ENCODE data around the gene SCNN1A.

The SCNN1A gene

DNA sequence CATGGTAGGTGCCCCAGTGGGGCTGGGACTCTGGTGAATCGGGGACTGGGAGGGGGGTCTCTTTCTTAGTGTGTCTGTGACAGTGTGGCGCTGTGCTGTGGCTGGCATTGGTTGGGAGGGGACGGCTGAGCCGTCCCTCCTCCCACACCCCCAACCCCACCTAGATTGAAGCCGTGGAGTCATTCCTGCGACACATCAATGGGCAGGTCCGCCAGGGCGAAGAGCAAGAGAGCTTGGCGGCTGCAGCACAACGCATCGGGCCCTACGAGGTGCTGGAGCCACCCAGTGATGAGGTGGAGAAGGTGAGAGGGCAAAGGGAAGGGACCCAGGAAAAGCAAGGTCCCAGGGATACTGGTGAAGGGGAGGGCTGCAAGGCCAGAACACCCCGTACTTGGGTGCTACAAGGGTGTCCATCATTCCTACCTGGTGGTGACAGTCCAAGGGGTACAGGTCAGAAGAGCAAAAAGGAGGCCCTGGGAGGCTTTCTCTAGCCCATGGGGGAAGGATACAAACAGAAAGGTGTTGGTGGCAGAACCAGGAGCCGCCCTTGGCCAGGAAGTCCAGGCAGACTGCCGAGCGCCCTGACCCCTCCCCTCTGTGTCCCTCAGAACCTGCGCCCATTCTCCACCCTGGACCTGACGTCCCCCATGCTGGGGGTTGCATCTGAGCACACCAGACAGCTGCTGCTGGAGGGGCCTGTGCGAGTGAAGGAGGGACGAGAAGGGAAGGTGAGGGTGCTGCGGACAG, 57.5 kb downstream of the SCNN1A start:
- H2AFZ ChIP-seq: no peak overlapping the region
- no peaks in the 10 kb centered on the region for H3K36me3 ChIP-seq (ENCODE audit: control insufficient read depth, insufficient read depth, low read length)
- no peak for TF ChIP-seq CTCF (IDR thresholded peaks at IDR 0.05)

GRCh38 chr12:6316921-6317692, 58.3 kb downstream of the SCNN1A start:
- Histone ChIP-seq H3K4me1 (peaks cover 6% of the 10 kb centered on the region), H3K9ac (no peak overlapping the region), H3K27ac (no peak overlapping the region), H3K4me3 (ENCODE audit: low read depth, low read length) (no peak overlapping the region), H3K36me3 (ENCODE audit: control insufficient read depth, insufficient read depth, low read length) (no peaks in the 10 kb centered on the region), H3K79me2 (no peaks in the 10 kb centered on the region), H3K4me2 (ENCODE audit: low read length) (no peak overlapping the region), H2AFZ (no peak overlapping the region), H3K27me3 (ENCODE audit: control insufficient read depth, insufficient read depth, low read length) (no peaks in the 10 kb centered on the region), H3K9me3 (ENCODE audit: control insufficient read depth, low read length) (no peaks in the 10 kb centered on the region)
- no peak for TF ChIP-seq CTCF (IDR thresholded peaks at IDR 0.05)

More for the DNA sequence above, 57.5 kb downstream of the SCNN1A start:
- Histone ChIP-seq H3K9ac (no peak overlapping the region), H3K27me3 (ENCODE audit: control insufficient read depth, insufficient read depth, low read length) (no peaks in the 10 kb centered on the region), H3K4me3 (ENCODE audit: low read depth, low read length) (no peak overlapping the region), H3K4me2 (ENCODE audit: low read length) (no peak overlapping the region), H3K9me3 (ENCODE audit: control insufficient read depth, low read length) (no peaks in the 10 kb centered on the region), H3K4me1 (peaks cover 10% of the 10 kb centered on the region), H3K27ac (no peak overlapping the region), H3K79me2 (no peaks in the 10 kb centered on the region)

- peaks cover 10% of the 10 kb centered on the region for H3K4me1 ChIP-seq
- H3K36me3 ChIP-seq (ENCODE audit: control insufficient read depth, insufficient read depth, low read length): no peaks in the 10 kb centered on the region
- no peaks in the 10 kb centered on the region for H3K9me3 ChIP-seq (ENCODE audit: control insufficient read depth, low read length)
- H3K27me3 ChIP-seq (ENCODE audit: control insufficient read depth, insufficient read depth, low read length): no peaks in the 10 kb centered on the region
- H2AFZ ChIP-seq: no peak overlapping the region
- H3K27ac ChIP-seq: no peak overlapping the region
- H3K79me2 ChIP-seq: no peaks in the 10 kb centered on the region
- TF ChIP-seq CTCF (IDR thresholded peaks at IDR 0.05): no peak
- no peak overlapping the region for H3K9ac ChIP-seq
- no peak overlapping the region for H3K4me2 ChIP-seq (ENCODE audit: low read length)
- H3K4me3 ChIP-seq (ENCODE audit: low read depth, low read length): no peak overlapping the region
Observed at GRCh38 chr12:6315704-6316597, 59.4 kb downstream of the SCNN1A start.

GRCh38 chr12:6315184-6315583, 60.2 kb downstream of the SCNN1A start:
- Histone ChIP-seq H3K36me3 (ENCODE audit: control insufficient read depth, insufficient read depth, low read length) (no peaks in the 10 kb centered on the region), H3K27ac (no peak overlapping the region), H3K79me2 (no peaks in the 10 kb centered on the region), H3K9me3 (ENCODE audit: control insufficient read depth, low read length) (no peaks in the 10 kb centered on the region), H3K9ac (no peak overlapping the region), H3K4me2 (ENCODE audit: low read length) (no peak overlapping the region), H3K4me3 (ENCODE audit: low read depth, low read length) (no peak overlapping the region), H3K4me1 (peaks cover 10% of the 10 kb centered on the region), H2AFZ (no peak overlapping the region), H3K27me3 (ENCODE audit: control insufficient read depth, insufficient read depth, low read length) (no peaks in the 10 kb centered on the region)
- no peak for TF ChIP-seq CTCF (IDR thresholded peaks at IDR 0.05)

Data from parathyroid adenoma (tissue), 2 donors.